Myocyte (in vitro differentiated cells): ENCODE results near the gene OSER1. TPM values are rescaled to one million over a fixed set of nuclear protein-coding genes. Genes with fewer than 3 reads are reported as not detected.
A peak's percentile ranks its signal among the peaks of the same experiment; 100 is the strongest.
"Not testable (repeated sequence)": the region's sequence is repeated elsewhere in the genome, so short reads cannot be mapped to it uniquely, and the experiment has no call there.

Experiments used
- DNase-seq: peaks from one replicate; pipeline ENCODE4 v3.0.0-alpha.2; 2012; ENCODE audit warnings: low read depth
- total RNA-seq: library from RNA; depleted of rRNA; stranded (reverse); fragments of >200 nt; gene quantifications from 2 replicates; pipeline ENCODE4 v1.2.3, GENCODE V29; 2014

The OSER1 gene
- total RNA-seq, 1 donor from 2014 or later, result 37.4 TPM

DNA sequence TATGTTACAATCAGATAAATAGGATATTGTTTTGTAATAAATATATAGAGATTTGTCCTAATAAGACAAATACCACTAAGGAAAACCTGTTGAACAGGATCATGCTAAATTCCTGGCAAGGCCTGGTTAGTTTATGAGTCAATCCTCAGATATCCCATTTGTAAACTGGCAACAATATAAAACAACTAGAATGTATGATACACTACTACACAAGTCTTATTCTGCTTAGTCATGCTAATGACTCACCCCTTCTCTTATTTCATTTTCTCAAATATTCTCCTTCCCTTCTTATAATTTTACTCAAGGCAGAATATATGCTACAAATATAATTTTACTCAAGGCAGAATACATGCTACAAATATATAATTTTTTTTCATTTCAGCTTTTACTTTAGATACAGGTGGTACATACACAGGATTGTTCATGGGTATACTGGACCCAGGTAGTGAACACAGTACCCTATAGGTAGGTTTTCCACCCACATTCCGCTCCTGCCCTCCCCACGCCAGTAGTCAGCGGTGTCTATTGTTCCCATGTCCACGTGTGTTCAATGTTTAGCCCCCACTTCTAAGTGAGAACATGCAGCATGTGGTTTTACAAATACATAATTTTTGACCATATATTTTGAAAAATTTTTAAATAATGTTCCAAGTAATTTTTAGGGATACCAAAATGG is 6.3 kb downstream of the OSER1 start:
- DNase-seq, result peak; percentile 81

DNA sequence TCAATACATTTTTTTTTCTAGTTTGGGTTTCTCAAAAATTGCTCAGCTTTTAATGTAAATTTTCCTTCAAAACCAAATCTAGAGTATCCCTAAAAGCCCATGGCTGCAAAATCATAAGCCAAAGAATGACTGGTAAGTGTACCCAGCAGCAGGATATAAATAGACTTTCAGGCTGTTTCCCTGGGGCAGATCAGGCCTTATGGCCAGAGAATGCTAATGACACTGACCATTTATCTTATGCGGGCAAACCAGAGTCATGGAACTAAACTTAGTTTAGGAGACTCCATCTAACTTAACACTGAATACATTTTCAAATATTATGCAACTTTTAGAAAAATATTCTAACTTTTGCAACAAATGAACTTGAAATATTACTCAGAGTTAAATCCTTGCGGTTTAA is 7.4 kb downstream of the OSER1 start:
- DNase-seq, result peak; percentile 77

DNA sequence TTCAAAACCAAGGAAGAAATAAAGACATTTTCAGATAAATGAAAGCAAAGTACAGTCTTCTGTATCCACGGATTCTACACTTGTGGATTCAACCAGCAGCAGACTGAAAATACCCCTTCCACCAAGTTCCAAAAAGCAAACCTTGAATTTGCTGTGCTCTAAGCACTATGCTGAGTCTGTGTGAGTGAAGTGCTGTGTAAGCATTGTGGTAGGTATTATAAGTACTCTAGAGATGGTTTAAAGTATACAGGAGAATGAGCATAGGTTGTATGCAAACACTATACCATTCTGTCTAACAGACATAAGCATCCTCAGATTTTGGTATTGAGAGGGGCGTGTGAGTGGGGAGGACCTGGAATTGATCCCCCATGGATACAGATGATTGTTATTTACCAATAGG is 9.6 kb downstream of the OSER1 start:
- DNase-seq, result no peak

DNA sequence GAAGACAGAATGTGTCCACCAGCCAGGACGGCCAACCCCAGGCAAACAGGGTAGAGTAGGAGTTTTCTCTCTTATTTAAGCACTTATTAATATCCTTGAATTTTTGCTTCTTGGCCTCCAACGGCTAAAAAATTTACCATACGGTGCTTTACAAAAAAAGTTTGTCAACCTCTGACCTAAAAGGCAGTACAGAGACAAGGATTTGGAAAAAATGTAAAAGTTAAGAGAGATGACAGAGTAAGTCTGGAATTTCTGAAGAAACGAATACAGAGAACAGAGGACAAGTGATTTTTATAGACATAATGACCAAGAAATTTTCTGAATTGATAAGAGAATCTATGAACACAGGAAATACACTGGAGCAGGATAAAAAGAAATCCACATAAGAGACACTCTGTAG is 10.2 kb downstream of the OSER1 start:
- DNase-seq, result no peak

DNA sequence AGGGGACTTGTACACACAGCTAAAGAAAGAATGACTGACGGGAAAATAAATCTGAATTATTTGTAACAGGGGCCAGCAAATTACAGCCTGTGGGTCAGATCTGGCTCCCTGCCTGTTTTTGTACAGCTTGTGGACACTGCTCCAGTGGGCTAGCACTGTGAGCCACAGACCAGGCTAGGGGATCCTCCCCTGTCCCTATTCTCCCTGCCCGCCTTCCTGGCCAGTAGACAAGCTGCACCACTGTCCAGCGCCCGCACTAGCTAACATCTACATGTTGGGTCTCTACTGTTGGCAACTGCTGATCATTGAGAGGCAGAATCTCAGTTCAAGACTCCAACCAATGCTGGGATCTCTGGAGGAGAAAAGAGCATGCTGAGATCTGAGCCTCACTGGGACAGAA is 10.7 kb downstream of the OSER1 start:
- DNase-seq, result peak; percentile 7

DNA sequence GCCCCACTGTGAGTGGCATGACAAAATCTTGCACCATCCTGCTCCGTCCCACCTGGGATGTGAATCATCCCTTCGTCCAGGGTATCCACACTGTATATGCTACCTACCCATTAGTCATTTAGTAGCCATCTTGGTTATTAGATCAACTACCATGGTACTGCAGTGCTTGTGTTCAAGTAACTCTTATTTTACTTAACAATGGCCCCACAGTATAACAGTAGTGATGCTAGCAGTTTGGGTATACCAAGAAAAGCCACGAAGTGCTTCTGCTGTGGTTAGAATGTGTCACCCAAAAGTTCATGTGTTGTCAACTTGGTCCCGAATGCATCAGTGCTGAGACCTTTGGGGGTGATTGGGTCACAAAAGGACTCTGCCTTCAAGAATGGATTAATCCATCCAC is 11.7 kb downstream of the OSER1 start:
- DNase-seq, result peak; percentile 33

DNA sequence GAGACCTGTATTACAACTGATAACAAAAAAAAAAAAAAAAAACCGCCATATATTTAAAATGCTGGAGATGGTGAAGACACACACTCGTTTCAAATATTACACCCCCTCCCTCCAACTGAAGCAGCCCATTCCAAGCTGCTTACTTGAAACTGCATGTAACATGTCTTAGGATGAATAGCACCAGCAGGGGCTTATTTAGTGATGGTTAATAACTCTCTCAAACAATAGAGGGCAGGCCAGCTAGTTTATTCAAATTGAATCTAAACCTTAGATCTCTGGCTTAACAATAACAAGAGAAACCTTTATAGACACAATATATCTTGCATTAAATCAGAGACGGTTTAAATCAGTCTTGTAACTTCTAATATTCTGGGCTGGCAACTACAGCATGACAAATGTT is 14.3 kb downstream of the OSER1 start:
- DNase-seq, result no peak

DNA sequence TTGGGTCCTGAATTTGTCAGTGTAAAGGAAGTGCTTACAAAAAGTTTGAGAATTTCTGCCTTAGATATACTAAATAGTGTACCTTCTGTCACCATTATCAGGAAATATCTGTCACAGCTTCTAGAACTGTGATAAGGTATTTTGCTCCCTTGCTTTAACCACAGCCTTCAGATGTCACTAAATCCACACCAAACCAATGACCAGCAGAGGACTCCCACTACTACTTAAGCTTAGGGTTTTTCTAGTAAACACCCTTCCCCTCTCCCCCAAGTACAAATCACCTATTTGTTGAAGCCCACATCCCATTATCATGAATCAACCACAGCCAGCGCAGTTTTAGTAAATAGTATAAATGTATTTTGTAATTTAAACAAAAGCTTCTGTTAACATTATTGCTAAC is 15.0 kb downstream of the OSER1 start:
- no peak for DNase-seq

DNA sequence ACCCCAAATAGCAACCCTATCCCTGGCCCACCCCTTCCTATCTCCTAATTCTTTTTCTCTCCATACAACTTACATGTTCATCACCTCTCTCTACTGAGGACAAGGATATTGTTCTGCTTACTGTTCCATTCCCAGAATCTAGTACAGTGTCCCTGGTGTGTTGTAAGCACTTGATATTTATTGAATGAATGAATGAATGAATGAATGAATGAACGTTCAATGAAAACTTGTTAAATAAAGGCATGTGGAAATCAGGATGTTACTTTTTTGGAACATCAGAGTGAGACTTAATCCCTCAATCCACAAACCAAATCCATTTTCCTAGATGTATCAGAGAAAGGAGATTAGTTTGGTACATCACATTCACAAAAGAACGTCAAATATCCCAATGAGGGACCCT is 16.8 kb downstream of the OSER1 start:
- no peak for DNase-seq

DNA sequence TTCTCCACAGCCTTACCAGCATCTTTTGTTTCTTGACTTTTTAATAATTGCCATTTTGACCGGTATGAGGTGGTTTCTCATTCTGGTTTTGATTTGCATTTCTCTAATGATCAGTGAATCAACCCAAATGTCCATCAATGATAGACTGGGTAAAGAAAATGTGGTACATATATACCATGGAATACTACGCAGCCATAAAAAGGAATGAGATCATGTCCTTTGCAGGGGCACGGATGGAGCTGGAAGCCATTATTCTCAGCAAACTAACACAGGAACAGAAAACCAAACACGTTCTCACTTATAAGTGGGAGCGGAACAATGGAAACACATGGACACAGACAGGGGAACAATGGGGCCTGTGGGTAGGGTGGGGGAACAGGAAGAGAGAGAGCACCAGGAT is 18.9 kb downstream of the OSER1 start:
- DNase-seq, result not testable (repeated sequence)

DNA sequence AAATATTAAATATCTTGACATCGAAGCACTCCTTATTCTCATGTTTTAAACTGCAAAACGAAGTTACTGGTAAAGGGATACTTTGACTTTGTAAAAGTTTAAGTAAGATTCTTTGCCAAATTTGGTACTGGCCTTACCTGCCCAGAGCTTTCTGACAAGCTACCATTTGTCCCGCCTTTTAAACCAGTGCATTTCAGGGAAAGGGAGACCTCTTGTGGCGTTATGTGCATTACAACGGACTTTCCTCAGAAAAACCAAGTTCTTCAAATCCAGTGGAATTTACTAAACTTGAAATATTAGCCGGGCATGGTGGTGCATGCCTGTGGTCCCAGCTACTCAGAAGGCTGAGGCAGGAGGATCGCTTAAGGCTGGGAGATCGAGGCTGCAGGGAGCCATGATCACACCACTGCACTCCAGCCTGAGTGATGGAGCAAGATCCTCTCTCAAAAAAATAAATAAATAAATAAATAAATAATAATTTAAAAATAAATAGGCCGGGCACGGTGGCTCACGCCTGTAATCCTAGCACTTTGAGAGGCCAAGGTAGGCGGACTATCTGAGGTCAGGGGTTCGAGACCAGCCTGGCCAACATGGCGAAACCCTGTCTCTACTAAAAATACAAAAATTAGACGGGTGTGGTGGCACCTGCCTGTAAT is 20.2 kb downstream of the OSER1 start:
- peak; percentile 85 for DNase-seq

DNA sequence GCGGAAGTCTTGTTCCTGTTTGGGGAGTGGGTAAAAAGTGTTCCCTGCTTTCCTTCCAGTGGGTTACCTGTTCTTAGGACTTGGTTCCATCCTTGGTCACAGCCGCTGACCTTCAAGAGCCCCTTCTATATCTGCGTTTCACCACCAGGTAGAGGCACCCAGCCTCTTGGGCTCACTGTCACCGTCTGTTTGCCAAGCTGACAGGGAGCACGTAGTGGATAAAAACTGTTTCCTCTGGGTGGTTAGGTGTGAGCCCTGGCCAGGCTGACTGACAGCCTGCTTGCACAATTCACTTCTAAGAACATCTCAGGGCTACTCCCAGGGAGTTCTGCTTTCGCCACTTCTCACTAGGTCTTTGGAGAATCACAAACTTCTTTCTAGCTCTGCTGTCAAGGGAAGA is 21.8 kb downstream of the OSER1 start:
- no peak for DNase-seq

DNA sequence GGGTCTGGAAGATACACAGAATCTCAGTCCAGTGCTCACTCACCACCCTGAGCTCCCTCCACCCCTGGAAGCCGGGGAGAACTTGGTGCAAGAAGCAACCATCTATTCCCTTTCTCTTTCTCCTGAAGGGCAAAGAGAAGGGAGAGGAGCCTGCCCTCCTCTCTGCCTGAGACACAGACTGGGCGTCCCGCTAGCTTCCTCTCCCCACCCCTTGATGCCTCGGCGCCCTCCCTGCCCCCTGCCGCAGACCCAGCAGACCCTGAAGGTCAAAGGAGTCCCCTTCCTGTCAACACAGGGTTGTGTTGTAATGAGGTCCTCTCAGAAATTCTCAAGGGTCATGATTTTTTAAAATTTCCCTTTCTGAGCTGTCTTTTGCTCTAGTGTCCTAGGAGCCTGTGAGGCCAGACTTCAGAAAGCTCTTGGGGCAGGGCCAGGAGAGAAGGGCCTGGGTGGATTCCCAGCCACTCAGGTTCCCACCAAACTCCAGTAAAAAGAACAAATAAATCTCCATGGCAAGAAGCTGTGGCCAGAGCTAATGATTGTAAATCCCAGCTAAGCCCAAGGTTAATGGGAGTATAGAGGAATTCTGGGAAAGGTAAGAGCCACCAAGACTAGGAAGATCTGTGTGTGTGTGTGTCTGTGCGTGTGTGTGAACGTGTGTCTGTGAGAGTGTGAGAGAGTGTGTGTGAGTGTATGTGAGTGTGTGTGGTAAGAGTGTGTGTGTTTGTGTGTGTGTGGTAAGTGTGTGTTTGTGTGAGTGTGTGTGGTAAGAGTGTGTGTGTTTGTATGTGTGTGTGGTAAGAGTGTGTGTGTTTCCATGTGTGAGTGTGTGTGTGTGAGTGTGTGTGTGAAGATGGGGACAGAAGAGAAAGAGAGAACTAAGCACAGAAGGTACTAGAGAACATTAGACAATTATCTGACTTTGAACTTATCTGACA is 22.5 kb downstream of the OSER1 start:
- DNase-seq, result peak; percentile 77

DNA sequence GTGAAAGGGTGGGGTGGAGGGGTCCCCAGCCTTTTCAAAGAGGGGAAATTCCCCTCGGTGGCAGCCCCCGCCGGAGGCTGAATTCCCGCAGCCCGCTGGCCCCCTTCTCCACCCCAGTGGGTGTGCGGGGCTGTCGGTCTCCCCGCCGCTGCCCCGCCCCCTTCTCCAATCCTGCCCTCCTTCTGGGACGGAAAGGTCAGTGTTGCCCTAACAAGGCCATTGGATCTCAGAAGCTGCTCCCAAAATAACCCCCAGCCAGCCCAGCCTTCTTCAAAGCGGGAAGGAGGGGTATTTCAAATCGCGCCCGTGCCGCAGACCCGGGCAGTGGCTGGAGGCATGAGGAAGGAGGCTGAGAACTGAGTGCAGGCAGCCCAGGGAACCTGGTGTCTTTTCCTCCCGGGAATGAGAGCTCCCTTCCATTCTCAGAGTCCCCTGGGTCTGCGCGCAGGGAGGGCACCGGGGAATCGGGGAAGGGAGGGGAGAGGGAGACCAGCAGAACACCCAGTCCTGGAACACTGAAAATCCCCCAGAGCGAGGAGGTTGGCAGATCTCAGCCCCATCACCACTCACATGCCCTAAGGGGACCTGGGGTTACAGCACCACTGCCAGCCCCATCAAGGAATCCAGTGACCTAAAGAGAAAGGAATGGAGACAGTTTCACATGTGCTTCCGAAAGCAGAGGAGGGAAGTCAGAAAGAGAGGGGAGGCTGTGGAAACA is 23.4 kb downstream of the OSER1 start, which contains the start of gene JPH2:
Gene JPH2, minus strand, starts transcription at position 135 of the 718 bp plus-strand sequence. CDS start 483 bp downstream, outside the sequence.
- peak; percentile 95 for DNase-seq

DNA sequence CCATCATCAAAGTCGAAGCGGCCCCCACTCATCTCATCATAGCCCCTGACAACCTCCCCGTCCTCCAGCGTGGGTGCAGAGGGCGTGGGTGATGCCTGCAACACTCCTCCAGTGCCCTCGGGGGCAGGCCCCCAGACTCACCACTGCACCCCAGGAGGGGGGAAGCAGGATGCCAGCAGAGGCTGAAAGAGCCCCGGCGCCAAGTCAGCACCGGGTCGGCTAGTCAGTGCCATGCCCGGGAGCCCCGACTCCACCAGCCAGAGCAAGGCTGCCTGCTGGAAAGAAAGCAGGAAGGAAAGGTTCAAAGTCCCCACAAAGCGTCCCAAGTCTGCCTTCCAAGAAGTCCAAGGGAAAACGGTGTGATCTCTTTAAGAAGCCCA is 23.9 kb downstream of the OSER1 start:
- no peak for DNase-seq

DNA sequence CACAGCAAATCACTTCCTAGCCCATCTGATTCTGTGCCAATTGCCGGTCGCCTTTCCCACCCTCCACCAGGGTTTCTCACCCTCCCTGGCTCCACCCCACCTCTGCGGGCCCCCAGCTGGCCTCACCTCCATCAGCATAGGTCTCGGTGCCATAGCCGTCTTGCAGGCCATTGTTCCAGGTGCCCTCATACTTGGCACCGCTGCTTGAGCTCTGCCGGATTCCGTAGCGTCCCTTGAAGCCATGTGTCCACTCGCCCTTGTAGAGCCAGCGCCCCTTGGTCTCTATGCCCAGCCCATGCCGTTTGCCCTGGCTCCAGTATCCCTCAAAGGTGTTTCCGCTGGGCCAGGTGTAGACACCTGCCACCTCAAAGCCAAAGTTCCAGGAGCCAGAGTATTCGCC is 24.4 kb downstream of the OSER1 start:
- peak; percentile 54 for DNase-seq

DNA sequence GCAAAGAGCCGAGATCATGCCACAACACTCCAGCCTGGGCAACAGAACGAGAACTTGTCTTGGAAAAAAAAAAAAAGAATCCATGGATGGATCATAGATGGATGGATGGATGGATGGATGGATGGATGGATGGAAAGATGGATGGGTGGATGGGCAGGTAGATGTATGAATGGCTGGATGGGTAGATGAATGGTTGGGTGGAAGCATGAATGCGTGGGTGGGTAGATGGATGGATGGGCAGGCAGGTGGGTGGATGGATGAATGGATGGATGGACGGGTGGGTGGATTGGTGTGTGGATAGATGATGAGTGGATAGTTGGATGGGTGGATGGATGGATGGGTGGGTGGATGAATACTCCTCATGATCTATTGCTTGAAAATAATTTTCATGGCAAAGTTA is 25.0 kb downstream of the OSER1 start:
- DNase-seq, result no peak

DNA sequence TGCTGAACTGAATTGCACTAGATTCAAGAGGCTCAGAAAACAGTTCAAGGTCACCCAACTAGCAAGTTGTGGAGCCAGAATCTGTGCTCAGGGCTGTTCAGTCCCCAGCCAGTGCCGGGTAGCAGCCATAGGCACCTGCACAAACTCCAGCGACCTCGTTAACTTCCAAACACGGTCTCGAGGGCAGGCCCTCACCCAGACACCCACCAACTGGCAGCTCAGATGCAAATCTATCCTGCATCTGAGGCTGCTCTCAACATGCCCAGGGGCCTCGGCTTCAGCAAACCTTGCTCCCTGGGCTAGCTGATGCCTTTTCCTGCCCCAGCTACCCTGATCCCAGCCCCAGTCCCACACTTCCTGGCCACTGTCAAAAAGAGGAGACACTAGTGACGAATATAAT is 27.3 kb downstream of the OSER1 start:
- DNase-seq, result no peak

DNA sequence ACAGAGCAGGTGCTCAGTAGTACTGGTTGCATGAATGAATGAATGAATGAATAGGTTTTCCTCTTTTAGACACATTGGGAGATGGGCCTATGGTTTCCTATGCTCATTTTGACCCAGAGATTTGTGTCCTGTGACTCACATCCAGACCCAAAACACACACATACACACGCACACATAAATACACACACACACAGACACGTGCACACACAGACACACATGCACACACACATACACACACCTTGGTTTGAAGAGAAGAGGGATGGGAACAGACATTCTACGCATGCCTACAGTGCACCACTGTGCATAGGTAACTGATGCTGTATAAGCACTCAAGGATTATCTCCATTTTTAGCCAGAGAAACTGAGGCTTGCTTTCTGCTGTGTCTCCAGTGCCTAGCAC is 27.7 kb downstream of the OSER1 start:
- peak; percentile 23 for DNase-seq

DNA sequence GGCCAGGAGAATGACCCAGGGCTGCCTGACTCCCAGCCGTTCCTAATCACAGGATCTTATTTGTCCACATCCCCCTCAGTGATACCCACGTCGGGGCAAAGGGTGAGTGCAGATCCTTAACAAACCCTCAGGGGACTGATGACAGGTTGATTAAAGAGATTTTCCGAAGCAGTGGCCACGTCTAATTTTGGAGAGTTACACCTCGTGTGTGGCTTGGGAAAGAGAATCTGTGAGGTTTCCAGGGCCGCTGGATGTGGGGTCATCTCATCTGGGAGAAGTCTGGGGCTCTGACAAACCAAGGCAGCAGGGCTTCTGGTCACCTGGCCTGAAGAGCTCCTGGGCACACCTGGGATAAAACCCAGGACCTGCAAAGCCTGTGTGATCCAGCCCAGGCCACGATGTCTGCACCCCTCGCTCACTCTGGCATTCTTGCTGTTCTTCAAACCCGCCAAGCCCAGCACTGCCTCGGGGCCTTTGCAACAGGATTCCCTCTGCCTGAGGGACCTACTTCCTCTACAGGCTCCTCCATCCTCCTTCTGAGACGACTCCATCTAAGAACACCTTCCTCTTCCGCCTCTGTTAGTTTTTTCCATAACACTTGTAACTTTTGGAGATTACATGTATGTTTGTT is 28.3 kb downstream of the OSER1 start:
- peak; percentile 88 for DNase-seq

DNA sequence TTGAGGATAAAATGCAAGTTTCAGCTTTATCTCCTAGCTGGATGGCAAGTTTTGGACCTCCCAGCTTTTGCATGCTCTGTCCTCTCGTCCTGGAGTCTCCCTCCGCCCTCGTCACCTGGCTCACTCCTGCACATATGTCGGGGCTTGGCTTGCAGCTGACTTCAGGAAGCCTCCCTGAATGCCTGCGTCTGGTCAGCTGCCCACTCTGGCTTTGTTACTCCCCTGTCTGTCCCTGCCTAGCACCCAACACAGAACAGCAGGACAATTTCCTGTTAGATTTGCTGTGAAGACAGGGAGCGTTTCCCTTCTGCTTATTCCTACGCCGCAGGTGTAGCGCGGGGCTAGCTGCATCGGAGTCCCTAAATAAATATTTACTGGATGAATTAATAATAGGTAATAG is 29.0 kb downstream of the OSER1 start:
- peak; percentile 85 for DNase-seq
